HG03432 (cell line): ENCODE measurements around the gene TFAP2B.
A peak's percentile ranks its signal among the peaks of the same experiment; 100 is the strongest.

ENCODE experiments used
- ATAC-seq: cut with Tn5 transposase; IDR thresholded peaks from one replicate; pipeline ENCODE4 v1.9.1; 2021; ENCODE audit warnings: mild to moderate bottlenecking, moderate library complexity; ENCODE audit not compliant: unreplicated experiment

TFAP2B gene

GRCh38 chr6:50824552-50824951, 5.9 kb downstream of the TFAP2B start:
- ATAC-seq = no peak

GRCh38 chr6:50825375-50826036, 6.8 kb downstream of the TFAP2B start:
- peak; percentile 45 for ATAC-seq

GRCh38 chr6:50826037-50826761, 7.5 kb downstream of the TFAP2B start:
- ATAC-seq = no peak

- no peak for ATAC-seq
Measured at GRCh38 chr6:50826803-50827202, 8.1 kb downstream of the TFAP2B start.

- ATAC-seq = no peak
Measured at GRCh38 chr6:50829049-50829448, 10.4 kb downstream of the TFAP2B start.

- ATAC-seq = no peak
Measured at GRCh38 chr6:50829898-50830444, 11.3 kb downstream of the TFAP2B start.

GRCh38 chr6:50831186-50831585, 12.5 kb downstream of the TFAP2B start:
- ATAC-seq = no peak

GRCh38 chr6:50832912-50833311, 14.2 kb downstream of the TFAP2B start:
- ATAC-seq = no peak

GRCh38 chr6:50834929-50835410, 16.3 kb downstream of the TFAP2B start:
- ATAC-seq = no peak

GRCh38 chr6:50836231-50836630, 17.6 kb downstream of the TFAP2B start:
- ATAC-seq = peak; percentile 50

GRCh38 chr6:50837589-50838445, 19.1 kb downstream of the TFAP2B start:
- ATAC-seq = no peak

- ATAC-seq = no peak
Measured at GRCh38 chr6:50840112-50840810, 21.6 kb downstream of the TFAP2B start.

- ATAC-seq = no peak
Measured at GRCh38 chr6:50840811-50841192, 22.1 kb downstream of the TFAP2B start.

- ATAC-seq = no peak
Measured at GRCh38 chr6:50842446-50842845, 23.8 kb downstream of the TFAP2B start.

GRCh38 chr6:50842861-50843384, 24.3 kb downstream of the TFAP2B start:
- no peak for ATAC-seq

- no peak for ATAC-seq
Measured at GRCh38 chr6:50843842-50844241, 25.2 kb downstream of the TFAP2B start.

- no peak for ATAC-seq
Measured at GRCh38 chr6:50845499-50846143, 26.9 kb downstream of the TFAP2B start.

- no peak for ATAC-seq
Measured at GRCh38 chr6:50846144-50846851, 27.6 kb downstream of the TFAP2B start.

GRCh38 chr6:50846852-50847155, 28.1 kb downstream of the TFAP2B start:
- ATAC-seq = no peak
